GM18870 (cell line): ENCODE results near the gene CENPF.
"Not testable (repeated sequence)": the region's sequence is repeated elsewhere in the genome, so short reads cannot be mapped to it uniquely, and the experiment has no call there.

ENCODE experiments used
- ATAC-seq: cut with Tn5 transposase; IDR thresholded peaks from one replicate; pipeline ENCODE4 v1.9.1; 2021; ENCODE audit warnings: moderate library complexity; ENCODE audit not compliant: unreplicated experiment

Gene CENPF

DNA sequence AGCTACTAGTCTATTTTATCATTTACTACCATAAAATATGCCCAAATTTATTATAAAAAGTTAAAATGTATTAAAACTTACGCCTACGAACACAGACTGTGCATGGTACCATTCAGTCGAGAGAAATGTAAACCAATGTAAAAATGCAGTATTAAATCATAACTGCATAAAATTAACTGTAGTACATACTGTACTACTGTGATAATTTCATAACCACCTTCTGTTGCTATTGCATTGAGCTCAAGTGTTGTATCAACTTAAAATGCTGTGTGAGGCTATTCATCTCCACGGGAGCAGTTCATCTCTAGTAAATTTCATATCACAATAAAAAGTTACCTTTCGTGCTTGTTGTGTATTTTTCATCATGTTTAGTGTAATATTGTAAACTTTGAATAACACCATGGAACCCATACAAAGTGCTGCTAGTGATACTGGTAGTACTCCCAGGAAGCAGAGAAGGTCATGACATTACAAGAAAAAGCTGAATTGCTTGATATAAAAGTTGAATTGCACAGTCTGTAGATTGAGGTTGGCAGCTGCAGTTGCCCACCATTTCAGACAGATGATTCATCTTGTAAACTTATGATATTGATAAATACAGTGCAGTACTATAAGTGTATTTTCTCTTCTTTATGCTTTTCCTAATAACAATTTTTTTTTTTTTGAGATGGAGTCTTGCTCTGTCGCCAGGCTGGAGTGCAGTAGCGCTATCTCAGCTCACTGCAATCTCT lies 19.0 kb upstream of the CENPF start:
- ATAC-seq, result no peak

DNA sequence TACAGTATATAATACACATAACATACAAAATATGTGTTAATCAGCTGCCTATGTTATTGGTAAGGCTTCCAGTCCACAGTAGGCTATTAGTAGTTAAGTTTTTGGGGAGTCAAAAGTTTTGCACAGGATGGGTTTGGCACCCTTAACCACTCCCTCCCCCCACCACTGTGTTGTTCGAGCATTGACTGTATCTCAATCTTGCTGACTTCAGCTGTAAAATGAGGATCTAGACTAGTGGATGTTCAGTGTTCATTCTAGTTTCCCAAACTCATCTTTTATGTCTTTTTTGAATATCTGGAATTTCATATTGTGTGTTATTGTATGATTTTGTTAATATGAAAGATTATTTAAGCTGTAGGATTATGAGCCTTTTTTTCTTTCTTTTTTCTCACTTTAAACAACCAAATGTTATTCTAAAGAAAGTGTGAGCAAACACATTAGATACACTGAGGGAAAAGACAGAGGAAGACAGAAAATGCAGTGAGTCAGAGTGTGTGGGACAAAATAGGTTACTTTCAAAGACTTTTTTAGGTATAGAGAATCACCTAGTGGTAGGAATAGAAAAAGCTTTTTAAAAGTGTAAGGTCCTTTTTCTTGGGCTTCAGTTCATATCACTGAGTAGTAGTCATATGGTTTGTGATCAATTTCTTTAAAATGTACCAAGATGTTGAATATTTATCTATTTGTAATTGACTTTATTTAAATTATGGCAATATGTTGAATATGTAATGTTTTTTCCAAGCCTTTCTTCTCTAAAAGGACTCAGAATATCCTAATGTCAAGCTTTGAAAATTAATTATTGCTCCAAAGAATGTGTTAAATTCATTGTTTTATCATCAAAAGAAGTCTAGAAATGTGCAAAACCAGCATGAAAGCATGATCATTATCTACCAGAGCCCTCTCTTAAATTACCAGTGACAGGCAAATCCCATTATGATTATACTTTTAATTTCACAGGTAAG lies 17.9 kb upstream of the CENPF start:
- peak; percentile 84 for ATAC-seq

DNA sequence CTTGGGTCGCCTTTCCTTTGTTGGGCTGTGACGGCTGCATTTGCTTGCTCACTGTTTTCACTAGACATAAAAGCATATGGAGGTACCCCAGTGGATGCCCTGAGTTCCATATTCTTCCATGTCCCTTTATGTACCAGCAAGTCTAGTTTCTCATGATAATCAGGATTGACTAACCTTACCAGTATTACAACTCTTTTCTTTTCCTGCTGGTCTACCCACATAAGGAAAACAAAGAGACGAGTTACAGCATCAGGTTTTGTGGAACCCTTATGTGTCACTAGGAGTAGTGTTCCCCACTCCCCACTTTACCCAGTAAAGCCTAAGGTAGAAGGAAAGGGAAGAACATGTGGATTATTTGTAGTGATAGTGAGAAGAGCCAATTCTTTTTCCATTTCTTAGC lies 16.4 kb upstream of the CENPF start:
- no peak for ATAC-seq

DNA sequence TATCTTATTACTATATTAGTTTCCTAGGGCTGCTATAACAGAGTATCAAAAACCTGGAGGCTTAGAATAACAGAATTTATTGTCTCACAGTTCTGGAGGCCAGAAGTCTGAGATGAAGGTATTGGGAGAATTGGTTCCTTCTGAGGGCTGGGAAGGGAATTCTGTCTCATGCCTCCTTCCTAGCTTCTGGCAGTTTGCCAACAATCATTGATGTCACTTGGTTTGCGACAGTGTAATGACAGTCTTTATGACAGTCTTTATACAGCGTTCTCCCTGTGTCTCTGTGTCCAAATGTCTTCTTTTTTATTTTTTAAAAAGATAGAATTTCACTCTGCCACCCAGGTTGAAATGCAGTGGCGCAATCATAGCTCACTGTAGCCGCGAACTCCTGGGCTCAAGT lies 15.8 kb upstream of the CENPF start:
- no peak for ATAC-seq

- ATAC-seq, result no peak
Measured at GRCh38 chr1:214588963-214589597, 13.9 kb upstream of the CENPF start.

GRCh38 chr1:214590696-214591095 lies 12.3 kb upstream of the CENPF start:
- ATAC-seq, result no peak

DNA sequence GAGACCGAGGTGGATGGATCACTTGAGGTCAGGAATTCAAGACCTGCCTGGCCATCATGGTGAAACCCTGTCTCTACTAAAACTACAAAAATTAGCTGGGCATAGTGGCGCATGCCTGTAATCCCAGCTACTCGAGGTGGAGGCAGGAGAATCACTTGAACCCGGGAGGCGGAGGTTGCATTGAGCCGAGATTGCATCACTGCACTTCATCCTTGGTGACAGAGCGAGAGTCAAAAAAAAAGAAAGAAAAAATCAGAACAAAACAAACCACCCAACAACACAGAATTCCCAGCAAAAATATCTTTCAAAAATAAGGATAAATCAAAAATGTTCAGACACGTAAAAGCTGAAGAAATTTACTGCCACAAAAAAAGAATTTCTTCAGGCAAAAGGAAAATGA lies 11.1 kb upstream of the CENPF start:
- ATAC-seq, result not testable (repeated sequence)

DNA sequence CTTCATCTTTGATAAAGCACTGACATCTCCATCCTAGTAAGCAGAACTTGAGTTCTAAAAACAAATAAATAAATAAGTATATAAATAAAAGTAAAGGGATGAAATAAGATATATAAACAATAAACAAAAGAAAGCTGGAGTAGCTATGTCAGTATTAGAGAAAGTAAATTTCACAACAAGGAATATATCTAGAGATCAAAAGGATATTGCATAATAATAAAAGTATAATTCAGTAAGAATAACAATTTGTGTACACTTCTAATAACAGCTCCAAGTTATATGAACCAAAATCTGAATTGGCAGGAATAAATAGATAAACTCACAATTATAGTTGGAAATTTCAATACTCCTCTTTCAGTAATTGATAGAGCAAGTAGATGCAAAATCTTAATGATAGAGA lies 9.8 kb upstream of the CENPF start:
- ATAC-seq, result no peak

DNA sequence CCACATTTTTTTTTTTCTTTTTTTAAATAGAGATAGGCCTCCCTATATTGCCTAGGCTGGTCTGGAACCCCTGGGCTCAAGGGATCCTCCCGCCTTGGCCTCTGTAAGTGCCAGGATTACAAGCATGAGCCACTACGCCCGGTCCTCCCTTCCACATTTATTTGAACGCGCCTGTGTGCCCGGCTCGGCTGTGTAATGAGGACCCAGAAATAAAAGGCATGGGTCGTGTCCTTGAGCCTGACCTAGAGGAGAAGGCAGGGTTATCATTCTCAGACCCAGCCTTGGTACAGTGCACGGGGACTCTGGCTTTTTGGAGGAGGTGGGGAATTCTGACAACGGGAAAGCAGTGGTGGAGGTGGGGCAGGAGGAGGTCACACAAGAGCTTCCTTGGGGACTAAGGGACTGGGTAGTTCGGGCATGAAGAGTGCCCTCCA lies 841 bp downstream of the CENPF start:
- no peak for ATAC-seq

DNA sequence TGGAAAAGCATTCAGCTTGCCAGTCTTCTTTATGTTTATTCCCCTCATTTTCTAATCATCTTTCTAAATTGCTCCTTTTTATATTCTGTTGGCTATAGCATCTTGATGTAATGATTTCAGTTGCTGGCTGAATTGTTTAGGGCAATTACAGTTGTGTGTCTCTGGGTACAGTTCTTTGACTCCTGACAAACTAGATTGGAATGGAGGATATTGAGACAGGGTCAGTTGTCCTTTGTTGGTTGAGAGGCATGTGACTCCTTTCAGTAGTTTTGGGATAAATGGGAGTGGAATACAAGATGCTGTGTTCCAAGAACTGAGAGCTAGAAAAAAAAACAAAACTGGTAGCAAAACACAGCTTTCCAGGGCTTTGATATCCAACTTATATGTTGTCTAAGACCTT lies 1.5 kb downstream of the CENPF start:
- no peak for ATAC-seq

GRCh38 chr1:214605484-214605883 lies 2.5 kb downstream of the CENPF start:
- ATAC-seq, result not testable (repeated sequence)

DNA sequence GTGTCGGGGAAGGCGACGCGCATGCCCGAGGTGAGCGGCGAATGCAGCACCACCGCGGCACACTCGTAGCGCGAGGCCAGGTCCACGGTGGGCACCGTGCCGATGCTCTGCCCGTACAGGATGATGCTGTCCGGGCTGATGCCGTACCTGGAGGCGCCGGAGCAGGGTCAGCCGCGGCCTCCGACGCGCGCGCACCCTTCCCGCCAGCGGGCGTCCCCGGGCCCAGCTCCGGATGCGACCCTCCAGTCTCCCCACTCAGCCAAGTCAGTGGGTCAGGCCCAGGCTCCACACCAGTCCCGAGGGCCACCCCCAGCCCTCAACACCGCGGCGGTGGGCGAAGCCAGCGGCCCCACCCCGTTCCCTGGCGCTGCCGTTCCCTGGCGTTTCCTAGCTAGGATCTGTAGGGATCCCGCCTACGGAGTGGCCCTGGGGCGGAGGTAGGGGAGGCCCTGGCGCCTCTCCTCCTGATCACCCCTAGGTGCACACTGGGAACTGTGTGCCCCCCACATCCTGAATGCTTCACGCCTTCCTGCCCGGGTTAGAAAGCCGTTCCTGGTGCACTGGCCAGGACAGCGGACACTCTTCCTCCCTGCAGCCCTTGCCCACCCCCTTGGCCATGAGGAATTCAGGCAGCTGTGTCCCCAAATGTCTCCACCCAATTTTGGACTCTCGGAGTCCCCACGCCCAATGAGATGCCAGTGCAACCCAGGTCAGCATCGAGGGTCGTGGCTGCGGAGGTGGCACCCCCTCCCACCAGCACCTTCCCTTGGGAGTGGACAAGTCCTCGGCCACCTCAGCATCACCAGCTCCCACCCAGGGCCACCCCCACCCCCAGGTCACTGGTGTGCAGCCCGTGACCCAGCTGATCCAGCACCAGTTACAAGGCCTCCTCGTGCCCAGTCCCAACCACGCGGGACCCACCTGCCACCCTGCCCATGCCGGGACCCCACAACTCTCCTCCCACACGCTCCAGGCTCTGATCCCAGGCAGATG lies 3.2 kb downstream of the CENPF start:
- ATAC-seq, result not testable (repeated sequence)

DNA sequence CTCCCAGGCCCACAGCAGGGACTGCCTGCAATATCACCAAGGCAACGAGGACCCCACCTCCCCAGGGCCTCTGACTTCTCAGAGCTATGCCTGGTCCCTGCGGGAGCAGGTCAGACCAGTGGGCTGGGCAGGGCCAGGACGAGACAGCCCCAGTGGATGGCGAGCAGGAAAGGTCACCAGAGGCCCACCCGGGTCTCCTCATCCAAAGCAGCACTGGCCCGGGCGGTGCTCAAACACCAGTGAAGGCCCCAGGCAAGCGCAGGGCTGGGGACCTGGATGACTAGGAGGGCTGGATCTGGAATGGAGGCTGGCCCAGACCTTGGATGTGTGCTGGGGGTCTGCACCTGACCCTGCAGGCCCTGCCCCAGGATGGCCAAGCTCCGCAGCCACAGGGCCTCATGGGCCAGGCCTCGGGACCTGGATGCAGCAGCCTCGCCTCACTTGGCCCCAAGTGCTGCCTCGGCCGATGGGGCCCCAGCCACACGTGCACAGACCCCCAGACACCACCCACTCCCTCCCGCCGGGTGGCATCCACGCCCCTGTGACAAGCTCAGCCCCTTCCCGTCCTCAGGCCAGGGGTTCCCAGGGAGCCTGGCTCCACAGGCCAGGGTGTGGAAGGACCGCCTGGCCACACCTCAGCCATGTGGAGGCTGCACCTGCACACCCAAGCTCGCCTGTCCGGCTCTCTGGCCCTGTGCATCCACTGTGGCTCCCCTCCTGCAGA lies 4.7 kb downstream of the CENPF start:
- ATAC-seq, result not testable (repeated sequence)

DNA sequence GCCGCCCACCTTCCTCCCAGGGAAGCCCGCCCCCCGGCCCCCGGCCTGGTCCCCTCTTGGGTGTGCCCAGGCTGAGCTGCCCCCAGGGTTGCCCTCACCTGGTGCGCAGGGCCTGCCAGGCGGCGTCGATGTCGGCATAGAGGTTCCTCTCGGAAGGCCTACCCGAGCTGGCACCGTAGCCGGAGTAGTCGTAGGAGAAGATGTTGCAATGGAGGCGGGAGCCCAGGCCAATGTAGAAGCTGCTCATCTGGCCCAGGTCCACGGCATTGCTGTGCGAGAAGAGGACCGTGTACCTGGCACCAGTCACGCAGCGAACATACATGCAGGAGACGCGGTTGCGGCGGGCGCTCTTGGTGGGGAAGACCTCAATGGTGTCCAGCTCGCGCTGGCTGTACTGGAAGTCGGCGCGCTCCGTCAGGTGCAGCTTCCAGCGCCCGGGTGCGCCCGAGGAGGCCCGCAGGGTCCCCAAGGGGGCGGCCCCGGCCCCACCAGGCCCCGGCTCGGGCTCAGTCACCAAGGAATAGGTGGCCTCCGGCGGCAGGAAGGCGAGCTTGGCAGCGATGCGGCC lies 5.3 kb downstream of the CENPF start:
- ATAC-seq, result not testable (repeated sequence)

GRCh38 chr1:214608817-214609216 lies 5.8 kb downstream of the CENPF start:
- ATAC-seq, result not testable (repeated sequence)

DNA sequence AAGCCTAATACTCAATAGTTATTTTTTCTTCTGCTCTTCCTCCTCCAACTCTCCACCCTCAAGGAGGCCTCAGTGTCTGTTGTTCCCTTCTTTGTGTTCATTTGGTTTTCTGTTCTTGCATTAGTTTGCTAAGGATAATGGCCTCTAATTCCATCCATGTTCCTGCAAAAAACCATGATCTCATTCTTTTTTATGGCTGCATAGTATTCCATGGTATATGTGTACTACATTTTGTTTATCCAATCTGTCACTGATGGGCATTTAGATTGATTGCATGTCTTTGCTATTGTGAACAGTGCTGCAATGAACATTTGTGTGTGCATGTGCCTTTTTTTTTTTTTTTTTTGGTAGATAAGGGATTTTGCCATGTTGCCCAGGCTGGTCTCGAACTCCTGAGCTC lies 6.7 kb downstream of the CENPF start:
- ATAC-seq, result no peak

GRCh38 chr1:214610136-214610535 lies 7.1 kb downstream of the CENPF start:
- peak; percentile 77 for ATAC-seq

GRCh38 chr1:214615109-214615508 lies 12.1 kb downstream of the CENPF start:
- ATAC-seq, result no peak

DNA sequence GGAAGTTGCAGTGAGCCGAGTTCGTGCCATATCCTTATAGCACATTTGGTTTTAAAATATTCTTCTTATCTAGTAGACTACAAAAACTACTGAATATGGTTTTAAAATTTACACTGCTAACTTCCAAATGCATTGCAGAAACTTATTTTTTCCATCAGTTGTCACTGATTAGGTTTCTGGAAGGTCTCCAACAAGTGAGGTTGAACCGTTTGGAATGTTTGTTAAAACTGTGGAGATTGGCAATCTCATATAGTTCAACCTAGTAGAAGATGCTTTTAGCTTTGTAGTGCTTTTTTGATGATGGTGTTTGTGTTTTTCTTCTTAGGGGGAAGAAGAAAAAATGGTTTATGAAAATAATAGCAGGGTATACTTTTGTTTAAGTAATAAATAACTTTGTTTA lies 12.9 kb downstream of the CENPF start:
- ATAC-seq, result no peak
